Measurements from ENCODE around the gene CILP2.

The CILP2 gene

DNA sequence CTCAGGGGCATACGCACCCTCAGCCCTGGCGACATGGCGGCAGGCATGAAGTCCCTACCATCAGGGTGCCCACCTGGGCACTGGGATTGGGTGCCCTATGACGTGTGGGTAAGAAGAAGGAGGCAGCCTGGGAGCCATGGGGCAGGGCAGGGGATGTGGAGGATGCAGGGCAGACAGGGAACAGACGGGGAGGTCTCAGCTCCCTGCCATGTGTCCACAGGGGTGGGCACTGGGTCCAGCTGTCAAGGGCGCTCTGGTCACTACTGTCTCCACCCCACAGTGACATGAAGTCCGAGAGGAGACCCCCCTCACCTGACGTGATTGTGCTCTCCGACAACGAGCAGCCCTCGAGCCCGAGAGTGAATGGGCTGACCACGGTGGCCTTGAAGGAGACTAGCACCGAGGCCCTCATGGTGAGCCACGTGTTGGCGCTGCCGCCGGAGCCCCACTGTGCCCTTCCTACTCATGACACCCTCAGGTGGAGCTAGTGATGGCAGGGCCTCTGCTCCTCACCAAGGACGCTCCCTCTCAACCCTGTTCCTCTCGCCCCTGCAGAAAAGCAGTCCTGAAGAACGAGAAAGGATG lies 45.9 kb upstream of the CILP2 start:
- in situ Hi-C loops (cut with HindIII; ENCODE audit: low sequenced_read_pairs): no loop called here
- DNase-seq (ENCODE audit: low read depth): no peak
- no peak overlapping the region for H3K4me3 ChIP-seq (ENCODE audit: low read depth, low read length)
- TF ChIP-seq CTCF (IDR thresholded peaks at IDR 0.05; ENCODE audit: low read depth, low read length, missing control alignments): no peak

DNA sequence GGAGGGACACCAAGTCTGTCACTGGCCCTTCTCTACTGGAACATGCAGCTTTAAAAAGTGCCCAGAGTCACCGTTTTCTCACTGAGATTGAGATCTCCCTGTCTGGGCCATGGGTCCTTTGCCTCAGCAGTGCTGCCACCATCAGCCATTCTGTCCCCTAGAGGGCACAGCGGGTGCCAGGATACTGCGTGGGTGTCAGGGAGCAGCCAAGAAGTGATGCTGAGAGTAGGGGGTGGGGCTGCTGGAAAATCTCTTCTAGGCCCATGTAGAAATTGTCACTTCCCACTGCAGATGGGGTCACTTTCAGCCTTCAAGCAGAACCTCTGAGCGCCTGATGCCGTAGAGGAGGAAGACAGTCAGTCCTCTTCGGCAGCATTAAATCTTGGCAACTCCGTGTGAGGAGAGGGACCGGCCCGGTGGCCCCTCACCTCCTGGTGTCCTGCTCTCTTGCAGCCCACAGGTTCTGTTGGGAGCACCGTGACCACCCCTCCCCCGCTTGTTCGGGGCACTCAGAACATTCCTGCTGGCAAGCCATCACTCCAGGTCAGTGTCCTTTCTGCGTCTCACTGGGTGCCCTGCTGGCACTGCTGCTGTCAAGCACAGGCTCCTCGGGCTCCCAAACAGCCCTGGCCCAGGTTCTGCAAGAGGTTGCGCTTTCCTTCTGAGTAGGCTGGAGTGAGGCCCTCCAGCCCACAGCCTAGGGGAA lies 44.1 kb upstream of the CILP2 start:
- no peak overlapping the region for H3K4me3 ChIP-seq (ENCODE audit: low read depth, low read length)
- DNase-seq (ENCODE audit: low read depth): no peak
- peak; percentile 2 for TF ChIP-seq CTCF (IDR thresholded peaks at IDR 0.05; ENCODE audit: low read depth, low read length, missing control alignments)
- in situ Hi-C loops (cut with HindIII; ENCODE audit: low sequenced_read_pairs): no loop called here

DNA sequence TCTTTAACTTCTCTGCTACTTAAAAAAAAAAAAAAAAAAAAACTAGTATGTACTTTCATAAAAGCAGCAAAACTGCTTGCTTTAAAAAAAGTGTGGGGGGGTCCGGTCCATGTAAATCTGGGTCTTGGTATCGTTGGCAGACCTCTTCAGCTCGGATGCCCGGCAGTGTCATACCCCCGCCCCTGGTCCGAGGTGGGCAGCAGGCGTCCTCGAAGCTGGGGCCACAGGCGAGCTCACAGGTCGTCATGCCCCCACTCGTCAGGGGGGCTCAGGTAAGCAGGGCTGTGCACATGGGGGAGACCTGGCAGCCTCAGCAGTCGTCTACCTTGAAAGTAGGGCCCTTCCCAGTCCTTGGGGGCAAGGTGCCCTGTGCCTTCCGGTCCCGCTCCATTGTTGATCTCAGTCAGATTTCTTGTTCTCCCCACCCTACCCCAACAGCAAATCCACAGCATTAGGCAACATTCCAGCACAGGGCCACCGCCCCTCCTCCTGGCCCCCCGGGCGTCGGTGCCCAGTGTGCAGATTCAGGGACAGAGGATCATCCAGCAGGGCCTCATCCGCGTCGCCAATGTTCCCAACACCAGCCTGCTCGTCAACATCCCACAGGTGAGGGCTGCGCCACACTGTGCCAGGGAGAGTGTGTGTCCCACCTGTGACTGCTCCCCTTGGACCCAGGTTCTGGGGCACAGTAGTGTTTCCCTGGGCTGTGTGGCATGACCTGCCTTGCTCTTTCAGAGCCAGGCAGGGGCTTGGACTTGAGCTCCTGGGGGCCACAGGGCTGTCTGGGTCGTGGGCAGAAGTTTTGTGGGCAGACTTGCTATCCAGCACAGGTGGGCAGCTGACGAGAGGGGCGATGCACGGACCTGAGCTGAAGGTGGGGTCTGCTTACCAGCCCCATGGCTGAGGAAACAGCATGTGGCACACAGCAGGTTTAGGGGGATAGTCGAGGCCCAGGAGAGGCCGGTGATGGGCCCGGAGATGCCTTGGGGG lies 42.2 kb upstream of the CILP2 start:
- in situ Hi-C loops (cut with HindIII; ENCODE audit: low sequenced_read_pairs): no loop called here
- no peak for DNase-seq (ENCODE audit: low read depth)
- no peak for TF ChIP-seq CTCF (IDR thresholded peaks at IDR 0.05; ENCODE audit: low read depth, low read length, missing control alignments)
- no peak overlapping the region for H3K4me3 ChIP-seq (ENCODE audit: low read depth, low read length)

GRCh38 chr19:19498255-19498991 lies 39.6 kb upstream of the CILP2 start:
- in situ Hi-C loops (cut with HindIII; ENCODE audit: low sequenced_read_pairs): no loop called here
- no peak overlapping the region for H3K4me3 ChIP-seq (ENCODE audit: low read depth, low read length)
- DNase-seq (ENCODE audit: low read depth): no peak
- no peak for TF ChIP-seq CTCF (IDR thresholded peaks at IDR 0.05; ENCODE audit: low read depth, low read length, missing control alignments)

- in situ Hi-C loops (cut with HindIII; ENCODE audit: low sequenced_read_pairs): no loop called here
- DNase-seq (ENCODE audit: low read depth): no peak
- H3K4me3 ChIP-seq (ENCODE audit: low read depth, low read length): no peak overlapping the region
- TF ChIP-seq CTCF (IDR thresholded peaks at IDR 0.05; ENCODE audit: low read depth, low read length, missing control alignments): no peak
These were observed 38.6 kb upstream of the CILP2 start for GRCh38 chr19:19499272-19499995.

All from astrocyte of the cerebellum (primary cell).